ENCODE results near the gene CHD1.
"Not testable (repeated sequence)": the region's sequence is repeated elsewhere in the genome, so short reads cannot be mapped to it uniquely, and the experiment has no call there.

CHD1 gene

DNA sequence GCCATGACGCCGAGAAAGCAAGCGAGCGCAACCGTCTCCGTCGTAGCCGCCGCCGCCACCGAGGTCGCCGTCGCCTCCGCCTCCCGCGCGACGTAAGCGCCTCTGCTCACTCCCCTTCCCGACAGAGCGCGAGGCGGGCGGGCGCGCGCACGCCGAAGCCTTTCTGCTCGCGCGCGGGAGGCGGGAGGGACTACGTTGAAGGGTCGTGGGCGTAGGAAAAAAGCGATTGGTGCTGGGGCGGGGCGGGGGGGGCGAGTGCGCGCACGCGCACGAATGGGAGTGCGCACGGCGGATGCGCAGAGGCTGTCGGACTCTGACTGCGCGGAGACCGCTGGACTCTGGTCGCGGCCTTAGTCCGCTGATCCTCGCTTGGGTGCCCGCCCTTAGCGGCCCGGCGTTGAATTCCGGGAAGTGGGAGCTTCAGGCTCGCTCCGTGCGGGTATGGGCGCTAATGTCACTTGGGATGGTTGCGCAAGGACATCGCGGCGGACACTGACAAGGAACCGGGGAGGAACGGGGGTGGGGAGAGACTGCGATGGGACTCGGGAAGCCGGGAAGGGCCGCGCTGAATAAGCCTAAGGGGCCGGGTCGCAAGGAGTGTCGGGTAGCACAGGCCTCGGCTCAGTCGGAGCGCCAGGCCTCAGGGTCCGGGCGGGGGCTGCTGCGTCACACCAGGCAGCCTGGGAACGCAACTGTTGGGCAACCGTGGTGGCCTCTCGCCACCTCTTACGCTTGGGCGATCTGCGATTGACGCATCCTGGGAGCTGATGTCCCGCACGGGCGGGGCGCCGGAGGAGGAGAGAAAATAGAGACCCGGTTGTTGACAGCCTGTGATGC lies at the start of gene CHD1:
TSS of gene CHD1 (minus strand) at position 135 of the 837 bp plus-strand sequence. CDS start 2,621 bp downstream, outside the sequence.
- Mint-ChIP-seq H3K9me3 (no peaks in the 10 kb centered on the region), H3K4me1 (peaks cover 31% of the 10 kb centered on the region), H3K4me3 (peak within 1 kb of the TSS; percentile 84), H3K36me3 (peaks cover 70% of the 10 kb centered on the region), H3K27ac (peak within 1 kb of the TSS; percentile 91)
- peak; percentile 86 for ATAC-seq
- DNase-seq (ENCODE audit: low spot score in 2 of 2) = peak; percentile 87 to 95

DNA sequence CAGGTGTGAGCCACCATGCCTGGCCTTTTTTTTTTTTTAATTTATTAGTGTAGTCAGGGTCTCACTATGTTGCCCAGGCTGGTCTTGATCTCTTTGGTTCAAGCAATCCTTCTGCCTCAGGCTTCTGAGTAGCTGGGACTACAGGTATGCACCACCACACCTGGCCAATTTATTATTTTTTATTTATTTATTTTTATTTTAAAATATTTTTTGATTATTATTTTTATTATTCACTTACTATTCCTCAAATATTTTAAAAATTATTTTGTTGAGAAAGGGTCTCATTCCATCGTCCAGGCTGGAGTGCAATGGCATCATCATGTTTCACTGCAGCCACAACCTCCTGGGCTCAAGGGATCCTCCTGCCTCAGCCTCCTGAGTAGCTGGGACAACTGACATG lies 49.7 kb upstream of the CHD1 start:
- H3K4me1 Mint-ChIP-seq = peaks cover 19% of the 10 kb centered on the region
- no peaks in the 10 kb centered on the region for H3K36me3 Mint-ChIP-seq
- DNase-seq (ENCODE audit: low spot score in 2 of 2) = no peak
- H3K4me3 Mint-ChIP-seq = no peak overlapping the region
- H3K9me3 Mint-ChIP-seq = no peaks in the 10 kb centered on the region
- ATAC-seq = no peak
- no peak overlapping the region for H3K27ac Mint-ChIP-seq

DNA sequence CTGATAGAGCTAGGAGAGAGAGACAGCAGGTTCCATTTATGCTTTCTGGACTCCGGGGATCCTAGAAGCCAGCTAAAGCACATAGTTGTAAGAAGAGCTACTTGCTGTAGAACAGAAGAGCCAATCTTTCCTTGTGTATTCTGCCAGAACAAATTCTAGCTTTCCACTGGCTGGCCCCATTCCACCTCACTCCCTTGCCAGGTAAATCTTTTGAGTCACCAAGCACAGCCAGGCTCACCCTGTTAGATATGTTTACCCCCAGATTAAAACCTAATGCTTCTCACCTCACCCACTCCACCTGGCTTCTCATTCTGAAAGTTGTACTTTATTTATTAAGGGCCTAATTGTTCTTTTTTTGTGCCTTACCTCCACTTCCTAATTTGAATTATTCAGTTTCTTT lies 48.9 kb upstream of the CHD1 start:
- no peaks in the 10 kb centered on the region for H3K36me3 Mint-ChIP-seq
- no peak overlapping the region for H3K4me3 Mint-ChIP-seq
- H3K27ac Mint-ChIP-seq = no peak overlapping the region
- no peaks in the 10 kb centered on the region for H3K9me3 Mint-ChIP-seq
- ATAC-seq (no peak), DNase-seq (ENCODE audit: low spot score in 2 of 2) (no peak)
- H3K4me1 Mint-ChIP-seq = peaks cover 19% of the 10 kb centered on the region

DNA sequence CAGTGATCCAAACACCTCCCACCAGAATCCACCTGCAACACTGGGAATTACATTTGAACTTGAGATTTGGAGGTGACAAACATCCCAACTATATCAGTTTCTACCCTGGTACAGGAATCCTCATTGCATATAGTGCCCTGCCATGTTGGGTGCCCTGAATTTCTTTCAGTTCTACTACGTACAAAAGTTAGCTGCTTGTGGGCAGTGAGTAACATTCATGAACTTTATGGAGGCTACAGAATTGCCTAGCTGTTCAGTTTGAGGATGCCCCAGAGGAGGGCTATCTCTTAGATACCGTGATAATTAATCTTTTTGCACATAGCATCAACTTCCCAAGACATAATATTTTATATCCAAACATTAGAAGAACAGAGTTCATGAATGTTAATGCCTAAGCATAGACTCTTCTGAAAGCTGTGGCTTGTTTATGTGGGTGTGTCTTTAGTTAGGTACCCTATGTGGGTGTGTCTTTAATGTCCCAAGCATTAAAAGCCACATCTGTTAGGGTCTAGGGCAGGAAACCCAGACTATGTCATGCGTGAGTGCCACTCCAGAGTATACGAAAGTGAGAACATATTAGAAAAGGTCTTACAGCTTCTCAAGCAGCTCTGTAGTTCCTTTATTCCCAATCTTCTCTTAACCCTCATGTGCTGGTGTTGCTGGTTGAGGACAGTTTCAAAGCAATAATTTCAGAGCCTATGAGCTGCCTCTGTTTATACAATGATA lies 47.0 kb upstream of the CHD1 start:
- H3K4me1 Mint-ChIP-seq = peaks cover 19% of the 10 kb centered on the region
- H3K27ac Mint-ChIP-seq = no peak overlapping the region
- ATAC-seq (peak; percentile 79), DNase-seq (ENCODE audit: low spot score in 2 of 2) (no peak)
- H3K9me3 Mint-ChIP-seq = no peaks in the 10 kb centered on the region
- H3K36me3 Mint-ChIP-seq = no peaks in the 10 kb centered on the region
- H3K4me3 Mint-ChIP-seq = no peak overlapping the region

DNA sequence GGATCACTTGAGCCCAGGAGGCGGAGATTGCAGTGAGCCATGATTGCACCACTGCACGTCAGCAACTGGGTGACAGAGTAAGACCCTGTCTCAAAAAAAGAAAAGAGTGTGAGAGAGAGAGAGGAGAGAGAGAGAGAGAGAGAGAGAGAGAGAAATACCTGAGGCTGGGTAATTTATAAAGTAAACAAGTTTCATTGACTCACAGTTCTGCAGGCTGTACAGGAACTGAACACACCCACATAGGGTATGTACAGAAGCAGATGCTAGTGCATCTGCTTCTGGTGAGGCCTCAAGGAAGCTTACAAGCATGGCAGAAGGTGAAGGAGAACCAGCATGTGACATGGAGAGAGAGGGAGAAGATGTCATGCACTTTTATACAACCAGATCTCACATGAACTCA lies 46.4 kb upstream of the CHD1 start:
- Mint-ChIP-seq H3K9me3 (no peaks in the 10 kb centered on the region), H3K4me1 (peaks cover 19% of the 10 kb centered on the region), H3K4me3 (no peak overlapping the region), H3K27ac (no peak overlapping the region), H3K36me3 (no peaks in the 10 kb centered on the region)
- DNase-seq (ENCODE audit: low spot score in 2 of 2) = no peak
- peak; percentile 76 for ATAC-seq

DNA sequence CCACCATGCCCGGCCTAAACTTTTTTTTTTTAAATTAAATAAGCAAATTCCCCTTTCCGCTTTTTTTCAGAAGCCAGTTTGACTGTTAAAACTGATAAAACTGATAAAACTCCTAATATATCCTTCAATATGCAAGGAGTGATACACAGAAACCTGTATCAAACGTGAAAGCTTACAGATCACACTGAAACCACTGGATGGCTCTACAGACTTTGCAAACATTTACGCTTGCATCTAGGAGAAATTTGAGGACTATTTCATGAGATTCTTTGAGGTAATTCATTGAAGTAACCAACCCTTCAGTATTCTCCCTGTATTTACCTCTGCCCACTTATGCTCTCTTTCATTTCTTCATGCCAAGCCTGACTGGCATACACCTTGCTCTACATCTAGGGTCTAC lies 40.6 kb upstream of the CHD1 start:
- DNase-seq (ENCODE audit: low spot score in 2 of 2) (no peak), ATAC-seq (no peak)
- Mint-ChIP-seq H3K27ac (no peak overlapping the region), H3K36me3 (no peaks in the 10 kb centered on the region), H3K9me3 (no peaks in the 10 kb centered on the region), H3K4me3 (no peak overlapping the region), H3K4me1 (no peaks in the 10 kb centered on the region)

DNA sequence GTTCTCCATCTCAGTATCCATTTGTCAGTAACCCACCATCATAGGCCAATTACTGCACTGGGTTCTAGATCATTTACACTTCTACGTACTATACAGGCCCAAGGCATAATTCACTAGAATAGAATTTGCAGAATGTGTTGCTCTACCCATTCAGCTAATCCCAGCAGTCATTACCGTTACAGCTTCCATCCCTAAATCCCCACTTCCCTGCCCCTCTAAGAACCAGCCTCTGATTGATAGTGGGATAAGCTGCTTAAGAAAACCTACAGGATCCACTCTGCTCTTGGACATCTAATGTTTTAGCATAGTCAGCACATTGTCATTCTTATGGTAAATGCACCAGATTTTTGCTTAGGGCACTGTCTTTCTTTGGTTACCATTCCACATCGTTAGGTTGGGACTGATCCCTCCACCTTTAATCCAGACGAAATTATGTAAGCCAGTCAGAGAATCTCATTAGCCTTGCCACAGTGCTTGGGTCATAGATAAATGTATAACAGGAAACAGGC lies 39.3 kb upstream of the CHD1 start:
- Mint-ChIP-seq H3K36me3 (no peaks in the 10 kb centered on the region), H3K4me3 (no peak overlapping the region), H3K9me3 (no peaks in the 10 kb centered on the region), H3K27ac (no peak overlapping the region), H3K4me1 (peaks cover 9% of the 10 kb centered on the region)
- DNase-seq (ENCODE audit: low spot score in 2 of 2) (no peak), ATAC-seq (no peak)

DNA sequence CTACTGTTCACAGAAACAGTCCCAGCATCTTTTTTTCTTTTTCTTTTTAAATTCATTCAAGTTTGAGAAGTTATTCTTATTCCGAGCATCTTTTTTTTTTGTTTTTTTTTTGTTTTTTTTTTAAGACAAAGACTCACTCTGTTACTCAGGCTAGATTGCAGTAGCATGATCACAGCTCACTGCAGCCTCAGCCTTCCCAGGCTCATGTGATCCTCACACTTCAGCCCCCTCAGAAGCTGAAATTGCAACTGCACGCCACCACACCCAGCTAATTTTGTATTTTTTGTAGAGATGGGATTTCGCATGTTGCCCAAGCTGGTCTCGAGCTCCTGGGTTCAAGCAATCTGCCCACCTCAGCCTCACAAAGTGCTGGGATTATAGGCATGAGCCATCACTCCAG lies 36.4 kb upstream of the CHD1 start:
- ATAC-seq = no peak
- Mint-ChIP-seq H3K27ac (no peak overlapping the region), H3K4me3 (no peak overlapping the region), H3K36me3 (no peaks in the 10 kb centered on the region), H3K9me3 (no peaks in the 10 kb centered on the region), H3K4me1 (peaks cover 17% of the 10 kb centered on the region)
- DNase-seq (ENCODE audit: low spot score in 2 of 2) = no peak

DNA sequence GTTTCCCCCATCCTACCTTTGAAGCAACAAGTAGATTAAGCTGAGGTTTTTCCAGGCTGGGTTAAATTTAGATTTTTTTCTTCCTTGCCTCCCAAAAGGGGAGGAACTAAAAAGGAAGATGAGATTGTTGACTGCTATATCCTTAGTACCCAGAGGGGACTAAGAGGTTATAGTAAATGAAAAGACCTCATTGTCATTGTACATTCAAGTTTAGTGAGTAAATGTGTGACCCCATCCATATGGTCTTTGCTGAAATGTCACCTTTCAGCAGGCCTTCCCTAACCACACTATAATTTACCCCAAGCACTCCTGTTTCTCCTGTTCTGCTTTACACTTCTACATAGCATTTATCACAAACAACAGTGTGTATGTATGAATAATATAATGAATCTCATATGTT lies 35.8 kb upstream of the CHD1 start:
- no peak for DNase-seq (ENCODE audit: low spot score in 2 of 2)
- Mint-ChIP-seq H3K4me3 (no peak overlapping the region), H3K27ac (no peak overlapping the region), H3K9me3 (no peaks in the 10 kb centered on the region), H3K36me3 (no peaks in the 10 kb centered on the region), H3K4me1 (peaks cover 17% of the 10 kb centered on the region)
- no peak for ATAC-seq

DNA sequence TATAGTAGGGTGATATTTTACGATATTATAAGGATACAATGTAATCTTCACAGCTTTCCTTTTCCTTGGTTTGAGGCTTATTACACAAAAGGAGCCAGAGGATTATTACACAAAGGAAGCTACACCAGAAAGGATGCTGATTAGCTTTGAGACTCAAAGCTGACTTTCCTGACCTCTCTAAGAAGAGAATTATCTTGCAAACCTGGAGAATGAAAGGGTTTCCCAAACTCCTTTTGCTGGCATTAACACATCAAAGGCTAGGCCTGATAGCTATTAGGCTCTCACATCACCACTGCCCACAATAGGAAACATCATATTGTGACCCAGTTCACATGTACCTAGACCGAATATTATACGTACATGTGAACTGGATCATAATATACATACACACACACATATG lies 34.2 kb upstream of the CHD1 start:
- ATAC-seq = no peak
- Mint-ChIP-seq H3K4me1 (peaks cover 17% of the 10 kb centered on the region), H3K9me3 (no peaks in the 10 kb centered on the region), H3K36me3 (no peaks in the 10 kb centered on the region), H3K4me3 (no peak overlapping the region), H3K27ac (no peak overlapping the region)
- no peak for DNase-seq (ENCODE audit: low spot score in 2 of 2)

DNA sequence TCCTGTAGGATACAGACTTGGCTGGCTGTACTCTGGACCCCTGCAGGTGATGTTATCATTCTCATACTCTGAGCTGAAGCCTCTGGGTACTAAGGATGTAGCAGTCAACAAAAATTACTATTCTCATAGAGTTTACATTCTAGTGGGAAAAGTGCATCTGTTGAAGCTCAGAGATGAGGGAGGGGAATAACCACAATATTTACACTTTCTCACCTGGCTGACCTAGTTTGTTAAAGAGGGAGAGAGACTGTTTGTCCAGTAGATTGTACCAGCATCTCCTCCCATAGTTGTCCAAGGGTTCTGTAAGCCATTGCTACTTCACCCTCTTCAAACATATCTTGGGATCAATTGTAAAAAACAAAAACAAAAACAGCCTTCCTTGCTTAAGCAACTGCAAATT lies 33.8 kb upstream of the CHD1 start:
- Mint-ChIP-seq H3K36me3 (no peaks in the 10 kb centered on the region), H3K4me3 (no peak overlapping the region), H3K9me3 (no peaks in the 10 kb centered on the region), H3K4me1 (peaks cover 17% of the 10 kb centered on the region), H3K27ac (no peak overlapping the region)
- DNase-seq (ENCODE audit: low spot score in 2 of 2) (no peak), ATAC-seq (no peak)

DNA sequence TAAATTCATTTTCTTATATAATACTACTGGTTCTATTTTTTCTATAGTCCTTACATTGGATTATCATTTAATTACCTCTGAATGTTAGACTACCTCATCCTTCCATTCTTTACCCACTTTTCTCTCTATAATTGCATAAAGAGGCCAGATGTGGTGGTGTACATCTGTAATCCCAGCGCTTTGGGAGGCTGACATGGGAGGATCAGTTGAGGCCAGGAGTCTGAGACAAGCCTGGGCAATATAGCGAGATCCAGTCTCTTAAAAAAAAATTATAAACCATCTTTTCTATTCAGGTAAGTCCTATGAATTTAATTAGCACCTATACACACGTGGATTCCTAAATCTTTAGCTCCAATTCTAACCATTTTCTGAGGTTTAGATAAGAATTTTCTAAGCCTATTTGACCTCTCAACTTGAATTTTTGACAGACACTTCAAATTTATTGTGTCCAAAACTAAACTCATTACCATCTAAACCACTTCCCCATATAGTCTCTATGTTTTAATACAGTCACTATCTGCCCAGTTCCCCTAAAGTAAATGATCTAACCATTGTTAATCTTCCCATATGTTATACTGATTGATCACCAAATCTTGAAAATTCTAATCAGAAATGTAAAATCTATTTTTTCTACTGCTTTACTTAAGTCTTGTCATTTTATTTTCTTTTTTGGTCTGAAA lies 33.0 kb upstream of the CHD1 start:
- H3K27ac Mint-ChIP-seq = no peak overlapping the region
- H3K9me3 Mint-ChIP-seq = no peaks in the 10 kb centered on the region
- DNase-seq (ENCODE audit: low spot score in 2 of 2) (no peak), ATAC-seq (no peak)
- no peak overlapping the region for H3K4me3 Mint-ChIP-seq
- no peaks in the 10 kb centered on the region for H3K36me3 Mint-ChIP-seq
- H3K4me1 Mint-ChIP-seq = peaks cover 17% of the 10 kb centered on the region

DNA sequence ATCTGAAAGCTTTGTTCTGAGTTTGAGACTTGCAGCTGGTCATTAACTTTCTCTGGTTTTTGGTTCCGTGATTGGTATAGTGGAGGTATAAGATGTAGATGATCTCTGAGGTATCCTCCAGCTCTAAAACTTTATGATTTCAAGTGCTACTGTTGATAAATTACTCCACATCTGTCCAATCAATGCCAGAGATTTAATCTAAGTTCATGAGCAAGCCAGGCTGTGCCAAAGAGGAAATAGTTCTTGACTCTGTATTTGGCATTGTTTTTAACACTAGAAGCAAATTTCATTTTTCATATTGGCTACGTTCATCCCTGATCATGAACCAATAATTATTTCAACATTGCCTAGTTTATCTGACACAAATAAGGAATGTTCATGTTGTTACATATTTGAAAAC lies 28.5 kb upstream of the CHD1 start:
- Mint-ChIP-seq H3K36me3 (no peaks in the 10 kb centered on the region), H3K27ac (no peak overlapping the region), H3K4me3 (no peak overlapping the region), H3K4me1 (peaks cover 3% of the 10 kb centered on the region), H3K9me3 (no peaks in the 10 kb centered on the region)
- ATAC-seq (no peak), DNase-seq (ENCODE audit: low spot score in 2 of 2) (no peak)

DNA sequence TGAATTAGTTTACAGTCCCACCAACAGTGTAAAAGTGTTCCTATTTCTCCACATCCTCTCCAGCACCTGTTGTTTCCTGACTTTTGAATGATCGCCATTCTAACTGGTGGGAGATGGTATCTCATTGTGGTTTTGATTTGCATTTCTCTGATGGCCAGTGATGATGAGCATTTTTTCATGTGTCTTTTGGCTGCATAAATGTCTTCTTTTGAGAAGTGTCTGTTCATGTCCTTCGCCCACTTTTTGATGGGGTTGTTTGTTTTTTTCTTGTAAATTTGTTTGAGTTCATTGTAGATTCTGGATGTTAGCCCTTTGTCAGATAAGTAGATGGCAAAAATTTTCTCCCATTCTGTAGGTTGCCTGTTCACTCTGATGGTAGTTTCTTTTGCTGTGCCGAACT lies 27.1 kb upstream of the CHD1 start:
- not testable (repeated sequence) for H3K36me3 Mint-ChIP-seq; ATAC-seq; H3K4me1 Mint-ChIP-seq; DNase-seq (ENCODE audit: low spot score in 2 of 2); H3K9me3 Mint-ChIP-seq; H3K27ac Mint-ChIP-seq; H3K4me3 Mint-ChIP-seq

DNA sequence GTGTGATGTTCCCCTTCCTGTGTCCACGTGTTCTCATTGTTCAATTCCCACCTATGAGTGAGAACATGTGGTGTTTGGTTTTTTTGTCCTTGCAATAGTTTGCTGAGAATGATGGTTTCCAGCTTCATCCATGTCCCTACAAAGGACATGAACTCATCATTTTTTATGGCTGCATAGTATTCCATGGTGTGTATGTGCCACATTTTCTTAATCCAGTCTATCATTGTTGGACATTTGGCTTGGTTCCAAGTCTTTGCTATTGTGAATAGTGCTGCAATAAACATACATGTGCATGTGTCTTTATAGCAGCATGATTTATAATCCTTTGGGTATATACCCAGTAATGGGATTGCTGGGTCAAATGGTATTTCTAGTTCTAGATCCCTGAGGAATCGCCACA lies 26.7 kb upstream of the CHD1 start:
- ATAC-seq; H3K27ac Mint-ChIP-seq; H3K9me3 Mint-ChIP-seq; H3K36me3 Mint-ChIP-seq; H3K4me1 Mint-ChIP-seq; DNase-seq (ENCODE audit: low spot score in 2 of 2); H3K4me3 Mint-ChIP-seq: not testable (repeated sequence)

Measured in stimulated activated effector memory CD8-positive, alpha-beta T cell treated with anti-CD3 and anti-CD28 coated beads, Interleukin-12 subunit alpha, Interleukin-12 subunit beta, amount 100 ng/mL, for 72 hours (primary cell).